ENCODE data around the gene ARID1B.

DNA sequence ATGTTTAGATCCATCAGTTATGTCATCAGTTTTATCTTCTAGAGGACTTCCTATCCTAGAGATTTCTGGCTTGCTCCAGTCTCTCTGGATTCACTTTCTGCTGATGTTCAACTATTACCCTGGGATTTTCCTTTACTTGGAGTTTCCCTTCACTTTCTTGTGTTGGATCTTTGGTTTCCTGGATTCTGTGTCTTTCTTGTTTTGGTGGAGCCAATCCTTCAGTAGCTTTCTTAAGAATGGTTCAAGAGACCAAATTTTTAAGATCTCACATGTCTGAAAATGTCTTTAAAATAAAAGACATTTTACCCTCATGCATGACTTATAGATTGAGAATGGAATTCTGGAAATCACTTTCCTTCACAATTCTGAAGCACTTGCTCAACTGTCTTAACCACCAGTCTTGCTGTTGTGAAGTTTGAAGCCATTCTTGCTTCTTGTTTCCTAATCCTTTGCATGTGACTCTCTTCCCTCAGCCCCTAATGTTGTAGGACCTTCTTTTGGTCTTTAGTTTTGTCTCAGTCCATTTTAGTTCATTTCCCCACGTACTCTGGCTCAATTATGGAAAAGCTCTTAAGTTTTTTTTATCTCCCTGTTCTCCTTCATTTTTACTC, 87.9 kb downstream of the ARID1B start:
- TF ChIP-seq POLR2A (IDR thresholded peaks at IDR 0.05) = no peak
- TF ChIP-seq, protein P1, sequence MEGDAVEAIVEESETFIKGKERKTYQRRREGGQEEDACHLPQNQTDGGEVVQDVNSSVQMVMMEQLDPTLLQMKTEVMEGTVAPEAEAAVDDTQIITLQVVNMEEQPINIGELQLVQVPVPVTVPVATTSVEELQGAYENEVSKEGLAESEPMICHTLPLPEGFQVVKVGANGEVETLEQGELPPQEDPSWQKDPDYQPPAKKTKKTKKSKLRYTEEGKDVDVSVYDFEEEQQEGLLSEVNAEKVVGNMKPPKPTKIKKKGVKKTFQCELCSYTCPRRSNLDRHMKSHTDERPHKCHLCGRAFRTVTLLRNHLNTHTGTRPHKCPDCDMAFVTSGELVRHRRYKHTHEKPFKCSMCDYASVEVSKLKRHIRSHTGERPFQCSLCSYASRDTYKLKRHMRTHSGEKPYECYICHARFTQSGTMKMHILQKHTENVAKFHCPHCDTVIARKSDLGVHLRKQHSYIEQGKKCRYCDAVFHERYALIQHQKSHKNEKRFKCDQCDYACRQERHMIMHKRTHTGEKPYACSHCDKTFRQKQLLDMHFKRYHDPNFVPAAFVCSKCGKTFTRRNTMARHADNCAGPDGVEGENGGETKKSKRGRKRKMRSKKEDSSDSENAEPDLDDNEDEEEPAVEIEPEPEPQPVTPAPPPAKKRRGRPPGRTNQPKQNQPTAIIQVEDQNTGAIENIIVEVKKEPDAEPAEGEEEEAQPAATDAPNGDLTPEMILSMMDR (IDR thresholded peaks at IDR 0.05) = no peak
